H1 (cell line): Measurements from ENCODE around the gene CACNA1D. TPM values are rescaled to one million over a fixed set of nuclear protein-coding genes. Genes with fewer than 3 reads are reported as not detected.

Source experiments
- CTCF ChIA-PET: fragments of 300-600 bp; sonication (Branson Sonifier 250); formaldehyde crosslinking; loops from one replicate; lab custom pipeline; 2021; ENCODE audit not compliant: partially characterized antibody; lab: Charles Lee
- POLR2A ChIA-PET: fragments of 300-600 bp; sonication (Branson Sonifier 250); formaldehyde crosslinking; loops from one replicate; lab custom pipeline; 2021; ENCODE audit warnings: inconsistent platforms; ENCODE audit not compliant: partially characterized antibody; lab: Charles Lee
- DNase-seq, 2 experiments: peaks; one replicate each; pipeline versions ENCODE4 v3.0.0 to v3.0.0-alpha.2; 2010 to 2022; ENCODE audit warnings: low spot score in 2 of 2, low read depth in 1 of 2, mixed read lengths in 1 of 2
- FAIRE-seq: peaks from 2 replicates; lab custom pipeline; 2011; peaks lifted over from hg19 to GRCh38; lab: Jason Lieb, UNC
- H2AFZ ChIP-seq: 2 replicates; pipeline ENCODE4 v1.8.1; 2012; ENCODE audit warnings: low read length, inconsistent platforms
- H2AK5ac ChIP-seq: 2 replicates; pipeline ENCODE4 v1.6.1; 2013; ENCODE audit warnings: low read depth, low read length
- H2BK120ac ChIP-seq: replicated peaks from 2 replicates; pipeline ENCODE3; 2013; ENCODE audit warnings: low read depth, low read length, inconsistent platforms
- H2BK12ac ChIP-seq: 2 replicates; pipeline ENCODE4 v1.6.1; 2013; ENCODE audit warnings: low read depth, low read length
- H2BK15ac ChIP-seq: 2 replicates; pipeline ENCODE4 v1.6.1; 2013; ENCODE audit warnings: low read length
- H2BK20ac ChIP-seq: 2 replicates; pipeline ENCODE4 v1.6.1; 2013; ENCODE audit warnings: low read length
- H2BK5ac ChIP-seq: 2 replicates; pipeline ENCODE4 v1.6.1; 2013; ENCODE audit warnings: low read depth, low read length
- H3K14ac ChIP-seq: 2 replicates; pipeline ENCODE4 v1.6.1; 2013; ENCODE audit warnings: inconsistent platforms; ENCODE audit not compliant: insufficient read length
- H3K18ac ChIP-seq: 2 replicates; pipeline ENCODE4 v1.6.1; 2013; ENCODE audit warnings: low read length; ENCODE audit errors: extremely low read depth
- H3K23ac ChIP-seq: 2 replicates; pipeline ENCODE4 v1.6.1; 2013; ENCODE audit warnings: inconsistent platforms; ENCODE audit not compliant: insufficient read length
- H3K23me2 ChIP-seq: 2 replicates; pipeline ENCODE4 v1.6.1; 2013; ENCODE audit warnings: low read depth, low read length
- H3K27ac ChIP-seq: 2 replicates; pipeline ENCODE4 v1.6.1; 2011; ENCODE audit warnings: low read depth, low read length, inconsistent platforms
- H3K27me3 ChIP-seq, 4 experiments: replicated peaks in 1 of 4; 1 replicate in 1 of 4; 2 replicates in 3 of 4; pipeline versions ENCODE4 v1.6.1 to v1.8.1; 2011 to 2013; ENCODE audit warnings: low read length in 3 of 4, mild to moderate bottlenecking in 3 of 4, inconsistent platforms in 2 of 4, mixed read lengths in 2 of 4, moderate library complexity in 1 of 4; ENCODE audit not compliant: control insufficient read depth in 3 of 4, insufficient read depth in 3 of 4; ENCODE audit errors: extremely low read depth in 1 of 4
- H3K36me3 ChIP-seq, 4 experiments: 2 replicates each; pipeline versions ENCODE4 v1.6.1 to v1.8.1; 2011 to 2013; ENCODE audit warnings: mild to moderate bottlenecking in 4 of 4, low read length in 3 of 4, moderate library complexity in 2 of 4, control low read depth in 1 of 4, inconsistent platforms in 1 of 4; ENCODE audit not compliant: insufficient read depth in 4 of 4, control insufficient read depth in 2 of 4
- H3K4ac ChIP-seq: replicated peaks from 2 replicates; pipeline ENCODE3; 2013; ENCODE audit warnings: low read length, low read depth, mixed read lengths, inconsistent platforms; ENCODE audit not compliant: insufficient read length
- H3K4me1 ChIP-seq, 4 experiments: replicated peaks in 1 of 4; 1 replicate in 1 of 4; 2 replicates in 3 of 4; pipeline versions ENCODE4 v1.6.1 to v1.8.1; 2011 to 2013; ENCODE audit warnings: low read length in 3 of 4, inconsistent platforms in 2 of 4, mixed read lengths in 1 of 4; ENCODE audit not compliant: insufficient read depth in 4 of 4, control insufficient read depth in 3 of 4
- H3K4me2 ChIP-seq, 2 experiments: 2 replicates each; pipeline versions ENCODE4 v1.6.1 to v1.8.1; 2011 to 2013; ENCODE audit warnings: low read depth in 2 of 2, low read length in 2 of 2, control low read depth in 1 of 2, inconsistent platforms in 1 of 2, mild to moderate bottlenecking in 1 of 2; ENCODE audit not compliant: insufficient read depth in 1 of 2
- H3K4me3 ChIP-seq, 4 experiments: fragments of 200-600, 300-600 bp in 1 of 4; sonication (generic), shearing (Covaris generic), sonication (Bioruptor Twin) in 1 of 4; 2 replicates each; pipeline versions ENCODE4 v1.5.1 to v1.8.1; 2011 to 2016; ENCODE audit warnings: low read length in 4 of 4, low read depth in 3 of 4, control low read depth in 2 of 4, inconsistent platforms in 2 of 4, mild to moderate bottlenecking in 2 of 4, mixed read lengths in 1 of 4, moderate library complexity in 1 of 4; ENCODE audit not compliant: insufficient read depth in 2 of 4; ENCODE audit errors: extremely low read depth in 1 of 4
- H3K56ac ChIP-seq: replicated peaks from 2 replicates; pipeline ENCODE3; 2013; ENCODE audit warnings: low read depth, mild to moderate bottlenecking, mixed read lengths, low read length, inconsistent platforms; ENCODE audit not compliant: insufficient read length
- H3K79me1 ChIP-seq: 2 replicates; pipeline ENCODE4 v1.6.1; 2013; ENCODE audit warnings: low read depth, low read length, control low read depth
- H3K79me2 ChIP-seq, 2 experiments: 2 replicates each; pipeline versions ENCODE4 v1.6.1 to v1.8.1; 2012 to 2013; ENCODE audit warnings: low read length in 2 of 2, mild to moderate bottlenecking in 2 of 2, inconsistent platforms in 1 of 2; ENCODE audit not compliant: insufficient read depth in 2 of 2, control insufficient read depth in 1 of 2
- H3K9ac ChIP-seq, 4 experiments: replicated peaks in 1 of 4; 1 replicate in 1 of 4; 2 replicates in 3 of 4; pipeline versions ENCODE4 v1.6.1 to v1.8.1; 2011 to 2013; ENCODE audit warnings: low read depth in 3 of 4, low read length in 3 of 4, control low read depth in 2 of 4, mild to moderate bottlenecking in 2 of 4, moderate library complexity in 2 of 4, inconsistent platforms in 1 of 4; ENCODE audit errors: extremely low read depth in 1 of 4
- H3K9me3 ChIP-seq, 2 experiments: 2 replicates each; pipeline versions ENCODE4 v1.6.1 to v1.8.1; 2012 to 2013; ENCODE audit warnings: mild to moderate bottlenecking in 2 of 2, moderate library complexity in 2 of 2, control low read depth in 1 of 2, inconsistent platforms in 1 of 2, low read depth in 1 of 2, low read length in 1 of 2, mixed read lengths in 1 of 2; ENCODE audit not compliant: insufficient read depth in 2 of 2
- H4K20me1 ChIP-seq, 2 experiments: replicated peaks in 1 of 2; 2 replicates each; pipeline versions ENCODE3 to v1.8.1; 2011 to 2013; ENCODE audit warnings: inconsistent platforms in 2 of 2, low read length in 2 of 2, mild to moderate bottlenecking in 1 of 2; ENCODE audit not compliant: insufficient read depth in 2 of 2, control insufficient read depth in 1 of 2
- H4K5ac ChIP-seq: 2 replicates; pipeline ENCODE4 v1.6.1; 2013; ENCODE audit warnings: low read length, low read depth, mixed read lengths, inconsistent platforms; ENCODE audit not compliant: insufficient read length
- H4K8ac ChIP-seq: 2 replicates; pipeline ENCODE4 v1.8.0; 2013; ENCODE audit warnings: mild to moderate bottlenecking, moderate library complexity, low read length, inconsistent platforms; ENCODE audit not compliant: insufficient read depth; ENCODE audit errors: extremely low read depth
- H4K91ac ChIP-seq: replicated peaks from 2 replicates; pipeline ENCODE3; 2013; ENCODE audit warnings: low read length, mixed read lengths, inconsistent platforms; ENCODE audit not compliant: insufficient read length
- CHD1 ChIP-seq: IDR thresholded peaks from 2 replicates; pipeline ENCODE4 v1.6.1; 2012; ENCODE audit warnings: low read depth, low read length, improper control_type of control experiment
- KDM1A ChIP-seq: fragments of 200-600, 300-600 bp; sonication (generic); IDR thresholded peaks from 2 replicates; pipeline ENCODE4 v1.7.1; 2016; ENCODE audit warnings: mild to moderate bottlenecking, low read length, borderline replicate concordance
- NRF1 ChIP-seq: IDR thresholded peaks from 2 replicates; pipeline ENCODE4 v1.6.1; 2011; ENCODE audit warnings: mild to moderate bottlenecking, low read depth, low read length, improper control_type of control experiment
- PHF8 ChIP-seq: fragments of 200-600 bp; sonication (generic); conservative IDR thresholded peaks from 2 replicates; pipeline ENCODE4 v1.7.1; 2012; ENCODE audit warnings: low read depth, mild to moderate bottlenecking, inconsistent platforms, low read length, moderate library complexity
- RNF2 ChIP-seq: fragments of 200-900, 300-1000 bp; sonication (generic); IDR thresholded peaks from 2 replicates; pipeline ENCODE4 v1.7.1; 2016; ENCODE audit warnings: borderline replicate concordance, low read depth, mild to moderate bottlenecking, antibody characterized with exemption, low read length; ENCODE audit not compliant: poor library complexity, severe bottlenecking; ENCODE audit errors: missing control alignments
- RXRA ChIP-seq: IDR thresholded peaks from 2 replicates; pipeline ENCODE4 v1.6.1; 2011; ENCODE audit warnings: low read depth, mild to moderate bottlenecking, low read length, moderate library complexity; ENCODE audit not compliant: insufficient read depth
- SAP30 ChIP-seq: fragments of 300-600 bp; sonication (generic); IDR thresholded peaks from 2 replicates; pipeline ENCODE4 v1.7.1; 2012; ENCODE audit warnings: low read length, moderate library complexity, mild to moderate bottlenecking, inconsistent platforms; ENCODE audit not compliant: insufficient read depth, insufficient replicate concordance
- SIN3A ChIP-seq, 2 experiments: IDR thresholded peaks in 1 of 2; conservative IDR thresholded peaks in 1 of 2; 2 replicates each; pipeline ENCODE4 v1.6.1; 2011 to 2012; ENCODE audit warnings: low read length in 2 of 2, improper control_type of control experiment in 1 of 2, low read depth in 1 of 2, mild to moderate bottlenecking in 1 of 2
- SIRT6 ChIP-seq: IDR thresholded peaks from one replicate; pipeline ENCODE4 v1.7.1; 2012; ENCODE audit warnings: low read length, inconsistent platforms
- SIX5 ChIP-seq: IDR thresholded peaks from 2 replicates; pipeline ENCODE4 v1.6.1; 2011; ENCODE audit warnings: mild to moderate bottlenecking, low read depth, low read length
- YY1 ChIP-seq: IDR thresholded peaks from 2 replicates; pipeline ENCODE4 v1.6.1; 2011; ENCODE audit warnings: low read depth, mild to moderate bottlenecking, low read length
- WGBS, 2 experiments: shearing (Covaris generic) in 1 of 2; methylation state at CpG; one replicate each; pipeline versions ENCODE4 v1.1.6 to v1.1.7; 2013 to 2015; ENCODE audit warnings: low lambda C conversion rate in 2 of 2, mixed read lengths in 2 of 2, inconsistent platforms in 1 of 2, low coverage in 1 of 2, missing lambda C conversion rate in 1 of 2; ENCODE audit not compliant: insufficient replicate concordance in 2 of 2, insufficient coverage in 1 of 2, insufficient read length in 1 of 2; ENCODE audit errors: extremely low coverage in 1 of 2, missing lambda C conversion rate in 1 of 2; 5-methylcytosine and 5-hydroxymethylcytosine counted together
- polyA plus RNA-seq, 7 experiments: library from polyadenylated mRNA; depleted of rRNA in 3 of 7; stranded (reverse) in 5 of 7; unstranded in 2 of 7; fragments of >200 nt in 5 of 7; fragments of 200-250 nt in 2 of 7; gene quantifications; 1 replicate in 5 of 7; 2 replicates in 1 of 7; 4 replicates in 1 of 7; pipeline versions ENCODE4 v1.2.1 to v1.2.3, GENCODE V29; 2011 to 2013; ENCODE audit warnings: missing spikeins in 2 of 7, mixed read lengths in 2 of 7
- total RNA-seq: library from RNA; stranded (reverse); fragmentation: NEBNext Ultra II Directional; extraction: Animal tissue kit (Norgen Biotek cat#: 25700); gene quantifications from 2 replicates; pipeline ENCODE4 v1.2.1, GENCODE V29; 2021

The CACNA1D gene
- total and polyA plus RNA-seq, 2 of the 8 experiments (the other 6 are each of a cell fraction or from before 2014, with no cell fraction given): 2.0 to 2.9 TPM

- CTCF ChIA-PET: interaction anchor here (0.8 to 4.0 kb wide), 5 partner anchors 8 to 344 kb away, joined by 3 to 12 read pairs (median 3); no protein-coding TSS in a partner anchor
- no peak for FAIRE-seq
- Histone ChIP-seq H3K14ac (no peak overlapping the region), H2AK5ac (no peak overlapping the region), H3K4me1 (peaks cover 0 to 3% (median 0%) of the 10 kb centered on the region in 4 experiments; a peak in 1 of 7 replicates), H3K36me3 (no peaks in the 10 kb centered on the region), H3K9me3 (no peaks in the 10 kb centered on the region), H2BK120ac (no peak overlapping the region), H3K27ac (no peak overlapping the region), H2BK12ac (no peak overlapping the region; the same call in 1 of the 2 replicates), H3K18ac (no peak overlapping the region; the same call in 1 of the 2 replicates), H3K27me3 (no peaks in the 10 kb centered on the region), H3K79me1 (no peaks in the 10 kb centered on the region), H3K4me2 (no peak overlapping the region), H4K91ac (no peak overlapping the region), H2BK5ac (no peak overlapping the region), H2AFZ (no peak overlapping the region), H3K4ac (no peak overlapping the region), H3K23me2 (no peaks in the 10 kb centered on the region), H3K9ac (no peak overlapping the region), H4K5ac (no peak overlapping the region), H2BK20ac (no peak overlapping the region), H3K56ac (no peak overlapping the region), H4K8ac (no peak overlapping the region), H4K20me1 (no peaks in the 10 kb centered on the region), H3K4me3 (no peak overlapping the region), H3K23ac (no peak overlapping the region), H3K79me2 (no peaks in the 10 kb centered on the region), H2BK15ac (no peak overlapping the region)
- TF ChIP-seq NRF1 (no peak), YY1 (no peak), KDM1A (no peak), RNF2 (no peak), SIN3A (conservative IDR thresholded peaks at IDR 0.05 in 1 of 2, IDR thresholded peaks at IDR 0.05 in 1 of 2; ENCODE audit: low read depth in 1 of 2, low read length in 2 of 2) (no peak), SIX5 (no peak), CHD1 (no peak), RXRA (no peak), SAP30 (no peak), PHF8 (no peak), SIRT6 (no peak)
- DNase-seq: no peak
- POLR2A ChIA-PET: no interaction called here
- WGBS, 2 experiments: 79% methylated on average over 5 of the region's 5 CpGs; no CpG with 5 or more reads in 1 of the 2 experiments
These were observed 221.5 kb downstream of the CACNA1D start for GRCh38 chr3:53715815-53716483.
